HG03095 (cell line): Measurements from ENCODE around the gene MELTF.
"Not testable (repeated sequence)": the region's sequence is repeated elsewhere in the genome, so short reads cannot be mapped to it uniquely, and the experiment has no call there.

Experiments used
- ATAC-seq: cut with Tn5 transposase; IDR thresholded peaks from one replicate; pipeline ENCODE4 v1.9.1; 2021; ENCODE audit warnings: moderate library complexity; ENCODE audit not compliant: unreplicated experiment

Gene MELTF

GRCh38 chr3:197029511-197030167 lies at the start of gene MELTF:
Gene MELTF, minus strand, starts transcription at chr3:197029817. Its CDS starts 115 bp downstream, at chr3:197029702.
- peak; percentile 65 for ATAC-seq

- ATAC-seq = no peak
These were observed 46.8 kb upstream of the MELTF start for GRCh38 chr3:197076415-197076814.

- ATAC-seq = no peak
These were observed 38.5 kb upstream of the MELTF start for GRCh38 chr3:197068077-197068476.

- ATAC-seq = no peak
These were observed 35.2 kb upstream of the MELTF start for GRCh38 chr3:197064771-197065170.

GRCh38 chr3:197062446-197062845 lies 32.8 kb upstream of the MELTF start:
- ATAC-seq = no peak

GRCh38 chr3:197051637-197052036 lies 22.0 kb upstream of the MELTF start:
- not testable (repeated sequence) for ATAC-seq

GRCh38 chr3:197050511-197050910 lies 20.9 kb upstream of the MELTF start:
- no peak for ATAC-seq

- ATAC-seq = no peak
These were observed 12.9 kb upstream of the MELTF start for GRCh38 chr3:197042539-197042938.

GRCh38 chr3:197041875-197042488 lies 12.4 kb upstream of the MELTF start:
- ATAC-seq = no peak

- no peak for ATAC-seq
These were observed 11.0 kb upstream of the MELTF start for GRCh38 chr3:197040658-197041057.

- no peak for ATAC-seq
These were observed 9.3 kb upstream of the MELTF start for GRCh38 chr3:197038679-197039462.

GRCh38 chr3:197035577-197035976 lies 6.0 kb upstream of the MELTF start:
- no peak for ATAC-seq

- not testable (repeated sequence) for ATAC-seq
These were observed 5.2 kb upstream of the MELTF start for GRCh38 chr3:197034778-197035177.

- ATAC-seq = not testable (repeated sequence)
These were observed 4.1 kb upstream of the MELTF start for GRCh38 chr3:197033764-197034163.

GRCh38 chr3:197031315-197032285 lies 2.0 kb upstream of the MELTF start:
- no peak for ATAC-seq

GRCh38 chr3:197030379-197031314 lies 1.0 kb upstream of the MELTF start:
- no peak for ATAC-seq

GRCh38 chr3:197028728-197029510 lies 698 bp downstream of the MELTF start:
- ATAC-seq = no peak

GRCh38 chr3:197027896-197028727 lies 1.5 kb downstream of the MELTF start:
- no peak for ATAC-seq
